Panc1 (cell line): ENCODE results near the gene IER3IP1.
A peak's percentile ranks its signal among the peaks of the same experiment; 100 is the strongest.

Experiments
- CTCF ChIP-seq: fragments of 450-650 bp; IDR thresholded peaks from 2 replicates; pipeline ENCODE4 v1.5.1; 2017; ENCODE audit warnings: mild to moderate bottlenecking
- POLR2AphosphoS5 ChIP-seq: IDR thresholded peaks from 2 replicates; pipeline ENCODE4 v1.6.1; 2012; ENCODE audit warnings: mild to moderate bottlenecking, low read depth, low read length, moderate library complexity
- REST ChIP-seq, 2 experiments: IDR thresholded peaks; 2 replicates each; pipeline ENCODE4 v1.6.1; 2011 to 2012; ENCODE audit warnings: low read depth in 2 of 2, control low read depth in 1 of 2, low read length in 1 of 2, mild to moderate bottlenecking in 1 of 2, moderate library complexity in 1 of 2; ENCODE audit not compliant: insufficient read depth in 1 of 2

- TF ChIP-seq REST (IDR thresholded peaks at IDR 0.05; ENCODE audit: insufficient read depth in 1 of 2, low read depth in 2 of 2, low read length in 1 of 2) (no peak), CTCF (no peak), POLR2AphosphoS5 (peak; percentile 92; the same call in 1 of the 2 replicates)
Observed at GRCh38 chr18:47150029-47150823, 25.9 kb downstream of the IER3IP1 start, which contains the start of gene HDHD2.
